NK-92 treated with Interleukin-12 subunit alpha and Interleukin-12 subunit beta, amount 100 ng/mL, for 24 hours (cell line): Measurements from ENCODE around the gene EPB42.
"Not testable (repeated sequence)": the region's sequence is repeated elsewhere in the genome, so short reads cannot be mapped to it uniquely, and the experiment has no call there.

Source experiments
- DNase-seq: peaks from one replicate; lab custom pipeline; 2025; lab: John Stamatoyannopoulos, UW

Gene EPB42

DNA sequence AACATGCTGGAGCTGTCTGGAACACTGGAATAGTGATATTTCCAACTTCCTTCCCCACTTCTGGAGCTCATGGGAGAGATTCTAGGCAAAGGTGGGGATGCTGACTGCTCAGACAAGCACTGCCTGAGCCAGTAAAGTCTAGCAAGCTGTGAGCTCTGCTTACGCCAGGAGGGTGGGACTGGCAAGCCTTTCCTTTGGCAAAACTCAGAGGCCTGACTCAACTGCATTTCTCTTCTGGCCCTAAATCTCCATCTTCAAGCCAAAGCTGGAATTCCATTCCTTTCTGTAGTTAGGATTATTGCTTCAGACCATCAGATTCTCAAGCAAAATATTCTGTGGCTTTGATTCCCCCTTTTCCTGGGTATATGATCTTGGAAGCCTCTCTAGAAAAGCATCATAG lies 20.3 kb upstream of the EPB42 start:
- no peak for DNase-seq

DNA sequence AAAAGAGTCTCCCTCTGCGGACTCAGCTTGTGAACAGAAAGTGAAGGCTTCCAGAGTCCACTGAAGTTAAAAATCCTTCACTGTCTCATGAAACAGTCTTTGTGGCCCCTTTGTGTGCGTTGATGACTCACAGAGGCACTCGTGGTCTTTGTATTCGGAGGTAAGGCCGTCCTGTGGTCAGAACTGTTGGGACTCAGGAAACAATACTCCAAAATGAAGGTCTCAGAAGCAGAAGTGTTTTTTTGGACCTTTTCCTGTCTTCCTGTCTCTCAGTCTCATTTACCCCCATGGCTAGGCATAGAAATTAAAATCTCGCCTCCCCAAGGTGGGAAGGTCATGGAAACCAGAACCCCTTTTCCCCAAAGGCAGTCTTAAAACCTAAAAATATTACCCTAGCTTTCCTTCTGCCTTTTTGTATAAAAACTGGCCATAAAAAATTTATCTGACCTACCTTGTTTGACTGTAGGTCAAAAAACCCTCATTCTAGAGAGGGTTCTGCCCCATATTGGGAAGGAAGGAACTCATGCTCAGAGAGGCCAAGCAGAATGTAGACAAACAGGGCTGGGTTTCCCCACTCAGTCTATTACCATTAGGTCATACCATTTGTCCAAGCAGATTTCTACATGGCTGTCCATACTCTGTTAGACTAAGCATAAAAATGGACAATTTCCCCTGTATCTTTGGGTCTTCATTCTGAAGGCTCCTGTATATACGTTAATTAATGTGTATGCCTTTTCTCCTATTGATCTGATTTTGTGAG lies 19.1 kb upstream of the EPB42 start:
- no peak for DNase-seq

DNA sequence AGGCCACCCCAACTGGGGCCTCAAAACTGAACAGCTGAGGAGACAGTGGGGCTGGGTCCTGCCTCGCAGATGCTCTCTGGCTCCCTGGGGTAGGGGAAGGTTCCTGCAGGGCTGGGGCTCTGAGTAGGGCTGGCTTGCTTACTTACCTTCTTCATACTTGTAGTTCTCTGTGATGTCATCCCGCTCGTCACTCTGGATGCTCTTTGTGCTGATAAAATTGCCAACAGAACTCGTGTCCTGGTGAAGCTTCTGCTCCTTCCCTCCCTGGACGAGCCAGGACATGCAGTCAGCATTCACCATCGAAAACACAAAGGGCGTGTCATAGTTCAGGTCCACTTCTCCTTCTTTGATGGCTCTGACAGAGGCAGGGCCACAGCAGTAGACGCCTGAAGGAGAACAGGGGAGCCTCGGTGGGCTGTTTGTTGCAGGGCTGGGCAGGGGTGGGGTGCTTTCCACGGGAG lies 17.9 kb upstream of the EPB42 start:
- DNase-seq: no peak

DNA sequence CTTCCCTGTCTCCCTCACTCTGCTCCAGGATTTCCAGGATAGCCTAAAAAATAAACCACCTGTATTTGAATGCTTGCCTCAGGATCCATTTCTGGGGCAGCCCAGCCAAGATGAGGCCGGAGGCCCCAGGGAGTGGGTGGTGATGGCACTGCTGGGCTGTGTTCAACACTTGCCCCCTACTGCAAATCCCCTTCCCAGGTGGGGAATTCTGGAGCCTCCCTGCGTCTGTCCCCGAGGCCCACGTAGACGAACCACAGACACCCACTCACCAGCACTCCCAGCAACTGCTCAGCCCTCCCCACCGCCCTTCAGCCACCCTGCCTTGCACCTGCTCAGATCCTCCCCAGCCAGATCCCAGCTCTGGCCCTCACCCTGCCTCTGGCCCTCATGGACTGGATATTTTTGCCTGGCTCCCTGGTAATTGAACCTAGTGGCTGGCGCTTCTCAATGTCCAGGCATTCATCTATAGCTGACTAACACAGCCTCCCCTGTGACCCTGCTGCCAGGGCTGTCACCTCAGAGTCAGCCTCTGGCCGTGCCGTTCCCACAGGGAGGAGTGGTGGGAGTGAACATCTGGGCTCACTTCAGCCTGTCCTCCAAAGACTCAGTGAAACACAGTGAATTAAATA lies 17.1 kb upstream of the EPB42 start:
- DNase-seq: no peak

DNA sequence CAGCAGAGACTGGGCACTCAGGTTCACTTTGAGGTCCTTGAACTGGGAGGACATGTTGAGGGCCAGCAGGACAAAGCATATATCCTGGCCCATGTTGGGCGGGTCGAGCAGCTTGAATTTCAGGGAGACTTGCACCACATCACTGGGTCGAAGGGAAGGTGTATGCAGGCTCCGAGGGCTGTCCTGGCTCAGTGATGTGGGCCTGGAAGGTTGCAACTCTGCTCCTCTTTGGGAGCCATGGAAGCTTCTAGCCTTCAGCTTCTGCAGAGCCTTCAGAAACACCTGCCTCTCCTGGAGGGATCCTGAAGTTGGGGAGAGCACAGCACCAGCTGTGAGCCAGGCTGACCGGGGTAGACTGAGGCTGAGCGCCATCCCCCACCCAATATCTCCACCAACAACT lies 14.7 kb upstream of the EPB42 start:
- DNase-seq: no peak

DNA sequence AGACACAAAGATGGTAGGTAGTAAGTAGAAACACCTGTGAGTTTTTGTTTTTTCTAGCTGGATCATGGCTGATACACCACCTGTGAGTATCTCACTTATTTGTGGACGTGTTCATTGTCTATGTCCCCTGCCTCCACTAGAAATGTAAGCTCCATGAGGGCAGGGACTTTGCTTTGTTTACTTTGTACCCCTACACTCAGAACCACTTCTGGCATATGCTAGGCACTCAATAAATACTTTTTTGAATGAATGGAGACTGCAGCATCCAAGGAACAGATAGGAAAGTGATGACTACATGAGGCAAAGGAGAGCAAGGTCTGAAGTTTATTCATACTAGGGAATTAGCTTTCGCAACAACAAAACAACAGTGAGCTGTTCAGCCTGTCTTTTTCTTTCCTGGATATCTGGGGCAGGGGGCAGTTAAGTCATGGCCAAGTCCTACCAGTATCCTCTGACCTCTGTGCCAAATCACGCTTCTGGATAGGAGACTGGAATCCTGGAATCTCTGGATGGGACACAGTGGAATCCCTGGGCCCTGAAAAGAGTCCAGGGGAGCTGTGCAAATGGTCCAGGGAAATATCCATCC lies 11.6 kb upstream of the EPB42 start:
- no peak for DNase-seq

DNA sequence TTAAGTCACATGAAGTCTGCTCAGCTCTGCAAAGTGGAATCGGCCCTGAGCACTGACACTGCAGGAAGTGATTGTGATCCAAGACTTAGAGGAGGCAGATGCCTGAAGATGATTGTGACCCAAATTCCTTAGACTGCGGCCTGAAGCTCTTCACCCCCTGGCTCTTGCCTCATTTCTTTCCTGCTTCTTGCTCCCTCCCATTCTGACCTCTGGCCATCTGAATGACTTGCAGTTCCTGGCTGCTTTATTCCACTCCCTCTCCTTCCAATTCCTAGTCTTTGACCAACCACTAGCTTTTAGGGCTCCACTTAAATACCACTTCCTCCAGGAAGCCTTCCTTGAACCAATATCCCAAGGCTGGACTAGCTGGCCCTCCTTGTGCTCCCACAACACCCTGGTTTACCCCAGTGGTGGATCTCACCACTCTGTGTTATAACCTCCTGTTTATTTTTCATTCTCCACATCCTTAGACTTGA lies 9.9 kb upstream of the EPB42 start:
- DNase-seq: no peak

DNA sequence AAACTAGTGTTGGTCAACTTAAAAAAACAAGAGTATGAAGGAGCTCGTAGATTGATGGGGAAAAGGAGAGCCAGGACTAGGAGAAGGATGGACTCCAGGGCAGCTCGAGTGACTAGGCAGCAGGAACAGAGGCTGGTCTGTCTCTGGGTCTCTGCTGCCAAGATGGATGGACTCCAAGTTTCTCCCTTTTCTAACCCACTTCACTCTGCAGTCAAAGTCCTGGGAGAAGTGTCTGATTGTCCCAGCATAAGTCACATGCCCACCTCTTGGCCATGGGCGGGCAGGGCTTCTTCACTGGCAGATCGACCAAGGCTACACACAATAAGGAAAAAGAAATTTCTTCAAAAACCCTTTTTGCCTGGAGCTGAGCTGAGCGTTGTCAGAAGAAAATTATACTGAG lies 9.2 kb upstream of the EPB42 start:
- DNase-seq: no peak

DNA sequence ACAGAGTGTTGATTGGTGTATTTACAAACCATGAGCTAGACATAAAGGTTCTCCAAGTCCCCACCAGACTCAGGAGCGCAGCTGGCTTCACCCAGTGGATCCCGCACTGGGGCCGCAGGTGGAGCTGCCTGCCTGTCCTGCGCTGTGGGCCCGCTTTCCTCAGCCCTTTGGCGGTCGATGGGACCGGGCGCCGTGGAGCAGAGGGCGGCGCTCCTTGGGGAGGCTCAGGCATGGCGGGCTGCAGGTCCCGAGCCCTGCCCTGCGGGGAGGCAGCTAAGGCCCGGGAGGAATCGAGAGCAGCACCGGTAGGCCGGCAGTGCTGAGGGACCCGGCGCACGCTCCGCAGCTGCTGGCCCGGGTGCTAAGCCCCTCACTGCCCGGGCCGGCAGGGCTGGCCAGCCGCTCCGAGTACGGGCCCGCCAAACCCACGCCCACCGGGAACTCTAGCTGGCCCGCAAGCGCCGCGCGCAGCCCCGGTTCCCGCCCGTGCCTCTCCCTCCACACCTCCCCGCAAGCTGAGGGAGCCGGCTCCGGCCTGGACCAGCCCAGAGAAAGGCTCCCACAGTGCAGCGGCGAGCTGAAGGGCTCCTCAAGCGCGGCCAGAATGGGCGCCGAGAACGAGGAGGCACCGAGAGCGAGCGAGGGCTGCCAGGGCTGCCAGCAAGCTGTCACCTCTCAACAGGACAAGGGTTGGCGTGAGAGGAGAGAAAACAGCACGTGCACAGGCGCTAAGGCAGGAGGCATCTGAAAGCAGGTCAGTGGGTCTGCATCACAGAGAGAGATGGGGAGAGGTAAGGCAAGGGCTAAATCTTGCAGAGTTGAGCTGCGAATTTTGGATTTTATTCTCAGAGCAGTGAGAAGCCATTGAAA lies 5.9 kb upstream of the EPB42 start:
- DNase-seq: no peak

DNA sequence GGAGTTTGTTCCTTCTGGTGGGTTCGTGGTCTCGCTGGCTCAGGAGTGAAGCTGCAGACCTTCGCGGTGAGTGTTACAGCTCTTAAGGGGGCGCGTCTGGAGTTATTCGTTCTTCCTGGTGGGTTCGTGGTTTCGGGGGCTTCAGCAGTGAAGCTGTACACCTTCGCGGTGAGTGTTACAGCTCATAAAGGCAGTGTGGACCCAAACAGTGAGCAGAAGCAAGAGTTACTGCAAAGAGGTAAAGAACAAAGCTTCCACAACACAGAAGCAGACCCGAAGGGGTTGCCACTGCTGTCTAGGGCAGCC lies 5.1 kb upstream of the EPB42 start:
- DNase-seq: not testable (repeated sequence)

DNA sequence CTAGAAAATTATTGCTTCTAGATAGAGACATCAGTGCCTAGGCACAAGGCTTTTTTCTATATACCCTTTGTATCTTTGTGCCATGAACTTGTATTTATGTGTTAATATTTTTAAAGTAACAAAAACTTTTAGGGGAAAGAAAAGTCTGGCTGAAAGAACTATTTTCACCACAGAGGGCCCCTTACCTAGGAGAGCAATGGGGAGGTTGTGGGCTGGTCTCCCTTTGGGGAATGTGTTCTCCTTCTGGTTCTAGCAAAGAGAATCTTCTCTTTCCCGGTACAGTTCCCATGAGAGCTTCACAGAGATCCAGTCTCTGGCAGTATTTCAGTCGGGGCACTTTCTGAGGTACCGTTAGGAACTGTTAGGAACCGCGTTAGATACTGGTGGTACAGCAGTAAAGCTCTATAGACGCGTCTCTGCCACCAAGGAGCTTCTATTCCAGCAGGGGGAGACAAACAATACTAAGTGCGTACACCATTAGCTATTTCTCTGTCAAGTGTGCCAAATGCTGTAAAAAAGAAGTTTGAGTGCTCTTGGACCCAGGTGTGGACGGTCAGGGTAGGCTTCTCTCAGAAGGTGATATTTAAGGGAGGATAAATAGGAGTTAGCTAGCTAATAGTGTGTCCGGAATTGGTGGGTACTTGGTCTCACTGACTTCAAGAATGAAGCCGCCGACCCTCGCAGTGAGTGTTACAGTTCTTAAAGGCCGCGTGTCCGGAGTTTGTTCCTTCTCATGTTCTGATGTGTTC lies 4.6 kb upstream of the EPB42 start:
- no peak for DNase-seq

DNA sequence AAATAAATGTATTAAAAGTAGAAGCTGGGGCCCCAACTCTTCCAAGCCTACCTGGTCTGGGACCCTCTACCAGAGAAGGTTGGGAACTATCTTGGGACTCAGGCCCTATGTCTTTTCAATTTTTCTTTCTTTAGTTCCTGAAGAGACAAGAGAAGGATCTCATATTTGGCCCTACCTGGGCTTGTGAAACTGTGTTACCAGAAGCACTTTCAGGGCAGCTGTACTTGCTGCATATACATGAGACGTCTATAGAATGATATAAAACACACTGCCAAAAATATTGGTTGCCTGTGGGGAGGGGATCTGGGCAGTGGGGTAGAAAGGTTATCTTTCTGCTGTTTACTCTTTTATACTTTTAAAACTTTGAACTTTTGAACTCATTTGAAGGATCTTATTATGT lies 604 bp upstream of the EPB42 start:
- no peak for DNase-seq

DNA sequence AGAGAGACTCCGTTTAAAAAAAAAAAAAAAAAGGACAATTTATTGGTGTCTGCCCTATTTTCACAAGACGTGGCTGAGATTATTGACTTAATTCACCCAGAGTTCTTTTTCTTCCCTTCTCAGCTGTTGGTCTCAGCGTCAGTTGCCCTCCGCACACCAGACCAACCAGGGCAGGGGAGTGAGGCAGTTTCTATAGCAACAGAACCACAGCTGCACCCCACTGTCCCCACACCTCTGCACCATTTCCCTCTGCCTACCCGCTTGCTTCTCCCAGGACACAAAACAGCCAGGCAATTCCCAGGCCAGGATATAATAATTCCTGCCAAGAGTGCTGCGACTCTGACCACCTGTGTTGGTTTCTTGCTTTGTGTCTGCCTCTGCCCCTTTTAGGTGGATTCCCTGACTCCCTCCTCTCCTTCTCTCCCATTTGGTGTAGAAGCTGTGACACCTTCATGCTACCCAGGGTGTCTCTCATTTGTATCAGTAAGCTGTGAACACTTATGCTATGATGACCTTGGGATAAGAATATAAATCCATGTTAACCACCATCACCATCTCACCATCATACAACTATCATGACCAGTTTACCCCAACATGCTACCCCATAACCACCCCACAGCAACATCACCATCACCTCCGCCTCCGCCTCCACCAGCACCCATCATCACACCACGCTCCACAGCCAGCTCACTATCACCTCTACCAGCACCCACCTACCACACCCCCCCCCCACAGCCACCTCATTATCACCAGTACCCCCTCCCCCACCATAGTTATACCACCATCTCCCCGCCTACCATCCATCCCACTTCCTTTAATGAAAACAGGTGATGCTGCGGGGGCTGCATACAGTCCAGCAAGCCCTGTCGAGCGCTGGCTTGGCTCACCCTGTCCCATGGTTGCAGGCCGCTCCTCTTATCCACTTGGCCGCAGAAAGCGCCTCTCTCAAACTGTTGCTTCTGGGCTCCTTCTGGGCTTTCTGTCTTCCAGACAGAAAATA lies 589 bp downstream of the EPB42 start:
- no peak for DNase-seq

DNA sequence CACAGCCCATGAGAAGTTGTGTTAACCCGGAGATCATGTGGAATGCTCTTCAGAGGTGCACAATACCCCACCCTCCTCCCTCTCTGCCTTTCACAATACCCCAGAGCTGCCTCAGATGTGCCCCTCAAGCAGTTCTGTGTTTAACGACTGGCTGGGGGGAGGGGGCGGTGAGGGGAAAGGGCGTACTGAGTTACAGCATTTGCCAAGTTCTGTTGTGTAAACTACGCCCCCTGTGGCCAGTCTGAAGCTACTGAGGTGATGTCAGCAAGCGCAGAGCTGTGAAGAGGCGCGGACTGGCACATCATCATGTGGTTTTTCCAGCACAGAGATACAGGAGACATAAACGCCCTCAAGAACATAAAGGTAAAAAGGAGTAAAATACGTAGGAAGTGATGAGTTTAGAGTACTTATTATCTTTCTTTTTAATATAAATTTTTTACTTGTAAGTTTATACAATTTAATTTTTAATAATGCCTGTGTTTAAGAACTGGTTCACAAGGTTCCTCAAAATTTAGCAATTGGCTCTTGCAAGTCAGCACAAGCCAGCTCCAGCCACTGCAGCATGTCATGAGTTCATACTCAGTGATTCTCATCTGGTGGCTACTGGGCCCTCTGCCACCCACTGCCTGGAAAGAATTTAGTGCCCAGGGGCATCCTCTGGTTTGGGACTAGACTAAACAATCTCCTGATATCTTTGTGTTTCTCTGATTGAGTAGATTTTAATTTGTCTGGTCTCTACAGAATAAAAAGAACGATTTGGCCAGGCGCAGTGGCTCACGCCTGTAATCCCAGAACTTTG lies 1.7 kb downstream of the EPB42 start:
- DNase-seq: no peak

DNA sequence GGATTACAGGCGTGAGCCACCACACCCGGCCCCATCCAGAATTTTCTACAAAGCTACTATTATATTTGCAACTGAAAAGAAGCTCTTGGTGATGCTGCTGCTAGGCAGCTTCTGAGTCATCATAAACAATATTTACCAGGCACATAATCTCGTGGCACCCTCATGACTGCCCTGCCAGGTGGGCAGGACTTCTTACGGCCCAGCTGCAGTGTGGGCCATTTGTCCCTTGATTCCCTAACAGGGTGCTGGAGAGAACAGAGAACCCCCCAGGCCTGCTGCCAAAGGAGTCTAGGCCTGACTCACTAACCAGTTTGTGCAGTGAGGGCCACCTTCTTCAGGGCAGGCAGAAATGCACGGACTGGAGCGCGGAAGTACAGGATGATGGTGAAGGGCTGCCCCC lies 4.9 kb downstream of the EPB42 start:
- DNase-seq: no peak

DNA sequence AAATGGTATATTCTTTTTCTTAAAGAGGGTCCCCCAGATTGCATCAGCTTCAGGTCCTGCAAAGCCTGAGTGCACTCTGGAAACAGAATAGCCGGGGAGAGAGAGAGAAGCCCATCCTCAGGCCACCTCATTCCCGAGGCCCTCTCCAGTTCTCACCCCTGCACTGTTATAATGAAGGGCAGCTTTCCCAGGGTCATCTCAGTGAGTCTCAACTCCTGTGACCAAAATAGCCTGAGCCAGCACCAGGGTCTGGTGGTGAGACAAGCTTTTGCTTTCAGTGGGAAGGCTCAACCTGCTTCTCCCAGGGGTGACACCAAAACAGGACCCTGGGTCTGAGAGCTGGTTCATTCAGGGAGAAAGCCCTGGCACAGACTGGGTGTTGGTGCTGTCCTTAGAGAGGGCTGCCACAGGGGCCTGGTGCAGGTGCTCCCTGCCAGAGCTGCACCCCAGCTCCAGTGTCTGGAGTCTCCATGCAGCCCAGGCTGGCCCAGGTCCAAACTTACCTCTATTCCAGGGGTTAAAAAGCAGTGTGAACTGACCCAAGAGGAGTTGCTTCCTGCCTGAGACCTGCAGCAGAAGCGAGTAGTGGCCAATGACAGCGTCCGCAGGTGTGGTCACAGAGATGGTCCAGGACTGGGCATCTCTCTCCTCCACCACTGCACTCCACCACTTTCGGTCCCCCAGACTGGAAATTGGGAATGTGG lies 6.1 kb downstream of the EPB42 start:
- DNase-seq: no peak

DNA sequence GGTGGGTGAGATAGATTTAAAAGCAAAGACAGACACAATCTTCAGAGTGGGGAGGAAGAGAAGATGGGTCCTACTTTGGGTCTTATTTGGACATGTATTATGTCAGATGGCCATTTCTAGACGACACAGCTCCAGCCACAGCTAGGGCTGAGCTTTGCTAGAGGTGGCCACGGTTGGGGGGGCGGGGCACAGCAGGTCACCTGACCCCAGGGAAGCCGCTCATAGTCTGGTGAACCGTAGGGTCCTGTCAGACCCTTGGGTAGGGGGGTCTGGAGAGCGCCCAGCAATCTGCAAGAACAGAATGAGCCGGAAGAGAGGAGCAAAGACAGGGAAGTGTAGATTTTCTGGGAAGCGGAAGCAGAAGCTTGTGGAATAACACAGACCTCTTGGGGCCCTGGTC lies 6.6 kb downstream of the EPB42 start:
- DNase-seq: no peak

DNA sequence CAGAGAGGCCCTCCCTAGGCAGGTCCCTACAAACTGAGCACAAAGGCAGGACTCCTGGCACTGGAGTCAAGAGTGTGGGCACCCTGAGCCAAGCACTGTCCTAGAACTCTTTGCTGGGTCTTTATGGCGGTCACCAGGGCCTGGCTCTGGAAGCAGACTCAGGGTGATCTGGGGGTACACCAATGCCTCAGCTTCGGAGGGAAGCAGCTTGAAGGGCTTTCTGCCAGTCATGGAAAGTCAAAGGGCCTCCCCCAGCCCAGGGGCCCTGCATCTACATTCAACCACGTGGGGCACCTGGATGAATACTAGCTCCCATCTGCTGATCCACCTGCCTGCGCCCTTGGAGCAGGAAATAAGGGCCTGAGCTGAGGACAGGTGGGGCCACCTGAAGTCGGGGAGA lies 7.4 kb downstream of the EPB42 start:
- no peak for DNase-seq

DNA sequence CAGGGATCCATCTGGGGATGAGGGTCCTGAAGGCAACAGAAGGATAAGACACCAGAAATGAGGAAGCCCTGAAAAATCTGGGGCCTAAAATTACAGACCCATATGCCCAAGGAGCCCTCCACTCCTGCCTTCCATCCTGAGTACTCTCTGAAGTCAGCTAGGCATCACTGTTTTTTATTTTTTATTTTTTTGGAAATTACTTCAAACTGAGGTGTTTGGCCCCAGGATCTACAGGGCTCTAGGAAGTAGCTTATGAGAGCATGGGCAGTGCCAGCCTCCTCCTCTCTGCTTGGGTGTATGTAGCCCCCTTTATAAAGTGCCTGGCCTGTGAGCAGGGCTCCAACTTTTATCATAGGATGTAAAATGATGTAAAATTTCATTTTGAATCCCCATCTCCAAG lies 7.9 kb downstream of the EPB42 start:
- DNase-seq: no peak
